Glomerular endothelial cell (primary cell): ENCODE data around the gene AP1G1. TPM values are rescaled to one million over a fixed set of nuclear protein-coding genes. Genes with fewer than 3 reads are reported as not detected.
"Not testable (repeated sequence)": the region's sequence is repeated elsewhere in the genome, so short reads cannot be mapped to it uniquely, and the experiment has no call there.

ENCODE experiments used
- DNase-seq: peaks from one replicate; pipeline ENCODE4 v3.0.0-alpha.2; 2011; ENCODE audit warnings: low read depth, low spot score; ENCODE audit errors: extremely low read depth
- total RNA-seq: library from RNA; depleted of rRNA; stranded (reverse); fragments of >200 nt; gene quantifications from 2 replicates; pipeline ENCODE4 v1.2.3, GENCODE V29; 2015

AP1G1 gene
- total RNA-seq, 1 donor from 2014 or later: 75.7 TPM

DNA sequence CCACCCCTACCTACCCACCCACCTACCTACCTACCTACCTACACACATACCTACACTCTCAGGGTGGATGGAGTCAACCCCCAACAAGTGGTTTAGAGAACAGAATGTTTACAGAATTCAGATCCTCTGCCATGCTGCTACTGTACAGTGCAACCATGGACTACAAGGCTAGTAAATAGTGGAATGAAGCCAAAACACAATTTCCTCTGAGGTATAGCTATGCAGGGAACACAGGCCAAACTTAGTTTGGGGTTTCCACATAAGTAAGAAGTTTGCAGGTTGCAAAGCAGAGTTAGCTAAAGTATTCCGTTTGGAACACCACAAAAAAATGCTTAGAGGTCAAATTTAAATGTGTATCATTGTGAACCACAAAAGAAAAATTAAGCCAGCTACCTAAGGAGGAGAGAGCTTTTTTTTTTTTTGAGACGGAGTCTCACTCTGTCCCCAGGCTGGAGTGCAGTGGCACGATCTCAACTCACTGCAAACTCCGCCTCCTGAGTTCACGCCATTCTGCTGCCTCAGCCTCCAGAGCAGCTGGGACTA is 2.7 kb upstream of the AP1G1 start:
- DNase-seq: no peak

DNA sequence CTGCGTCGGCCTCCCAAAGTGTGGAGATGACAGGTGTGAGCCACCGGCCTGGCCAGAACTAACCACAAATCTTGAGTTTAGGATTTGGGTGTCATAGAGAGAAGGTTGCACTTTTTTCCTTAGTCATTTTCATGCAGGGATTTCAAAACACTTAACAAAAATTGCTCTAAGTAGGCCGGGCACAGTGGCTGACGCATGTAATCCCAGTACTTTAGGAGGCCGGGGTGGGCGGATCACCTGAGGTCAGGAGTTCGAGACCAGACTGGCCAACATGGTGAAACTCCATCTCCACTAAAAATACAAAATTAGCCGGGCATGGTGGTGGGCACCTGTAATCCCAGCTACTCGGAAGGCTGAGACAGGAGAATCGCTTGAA is 1.5 kb upstream of the AP1G1 start:
- not testable (repeated sequence) for DNase-seq

DNA sequence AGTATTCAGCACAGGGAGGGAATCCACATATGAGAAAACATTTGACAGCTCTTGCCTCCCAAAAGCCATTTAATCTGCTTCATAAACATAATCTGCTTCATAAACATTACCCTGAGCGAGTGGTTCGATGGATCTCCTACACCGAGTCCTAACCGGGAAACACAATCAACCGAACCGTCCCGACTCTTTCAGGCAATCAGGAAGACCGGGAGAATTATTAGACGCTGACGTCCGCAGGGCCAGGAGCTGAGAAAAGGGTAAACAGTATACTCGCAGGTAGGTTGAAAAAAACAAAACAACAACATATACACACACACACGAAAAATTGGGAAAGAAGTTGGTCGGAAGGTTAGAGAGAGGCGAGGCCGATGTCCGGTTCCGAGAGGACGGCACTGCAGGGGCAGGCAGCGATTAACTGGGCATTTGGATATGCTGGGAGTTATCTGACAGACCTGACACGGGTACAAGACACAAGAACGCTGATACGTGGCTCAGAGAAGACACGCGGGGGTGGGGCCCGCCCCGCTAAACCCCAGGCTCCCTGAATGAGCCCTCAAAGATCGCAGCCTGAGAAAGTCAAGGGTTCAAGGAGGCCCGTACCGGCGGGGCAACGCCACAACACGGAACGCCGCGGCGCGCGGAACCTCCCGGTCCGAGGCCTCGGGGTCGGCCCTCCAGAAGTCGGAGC is 585 bp downstream of the AP1G1 start:
- no peak for DNase-seq

DNA sequence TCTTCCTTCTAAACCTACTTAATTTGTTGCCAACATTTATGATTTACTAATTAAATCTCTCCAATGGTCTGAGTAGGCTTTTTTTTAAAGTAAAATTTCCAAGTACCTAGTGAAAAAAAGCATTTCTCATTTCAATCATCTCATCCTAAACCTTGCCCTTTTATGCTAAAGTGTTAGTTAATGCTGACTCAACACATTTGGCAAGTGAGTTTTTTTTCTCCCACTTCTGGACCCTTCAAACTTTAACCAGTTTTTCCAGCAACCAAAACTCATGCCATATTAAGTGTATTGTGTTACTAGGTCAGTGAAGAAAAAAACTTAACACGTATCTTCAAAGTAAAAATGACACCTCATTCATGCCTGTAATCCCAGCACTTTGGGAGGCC is 5.3 kb downstream of the AP1G1 start:
- DNase-seq: no peak

DNA sequence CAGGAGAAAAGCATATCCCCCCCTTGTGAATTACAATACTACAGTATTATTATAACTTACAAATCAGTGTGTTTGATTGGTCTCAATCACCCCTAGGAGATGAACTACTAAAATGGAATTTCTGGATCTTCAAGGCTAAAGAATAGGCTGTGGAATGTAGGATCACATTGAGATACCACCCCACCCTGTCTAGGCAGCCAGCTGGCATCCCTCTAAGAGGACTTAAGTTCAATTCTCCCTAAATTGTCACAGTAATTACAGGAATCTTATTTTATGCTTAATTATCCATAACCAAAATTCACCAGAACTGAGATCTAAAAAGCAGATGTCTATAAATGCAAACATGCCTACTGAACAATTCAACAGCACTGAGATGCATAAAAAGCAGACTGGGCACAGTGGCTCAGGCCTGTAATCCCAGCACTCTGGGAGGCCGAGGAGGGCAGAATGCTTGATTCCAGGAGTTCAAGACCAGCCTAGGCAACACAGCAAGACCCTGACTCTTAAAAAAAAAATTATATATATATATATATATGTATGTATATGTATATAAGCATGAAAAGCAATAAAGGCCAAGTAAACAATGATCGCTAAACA is 12.0 kb downstream of the AP1G1 start:
- no peak for DNase-seq

DNA sequence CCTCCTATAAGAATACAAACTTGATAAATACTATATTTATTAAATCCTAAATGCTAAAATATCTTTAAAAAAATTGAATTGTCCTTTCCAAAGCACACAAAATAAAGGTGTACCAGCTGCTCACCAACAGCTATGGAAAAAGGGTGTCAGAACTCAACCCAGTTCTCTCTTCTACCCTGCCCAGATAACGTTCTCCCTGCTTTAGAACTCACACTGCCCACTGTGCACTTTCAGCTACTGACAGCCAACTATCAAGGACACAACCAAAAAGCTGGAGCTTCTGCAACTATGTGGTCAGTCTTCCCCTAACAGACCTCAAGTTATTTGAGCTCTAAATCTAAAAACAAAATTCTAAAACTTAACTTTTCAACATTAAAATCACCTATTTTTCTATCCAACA is 13.7 kb downstream of the AP1G1 start:
- no peak for DNase-seq

DNA sequence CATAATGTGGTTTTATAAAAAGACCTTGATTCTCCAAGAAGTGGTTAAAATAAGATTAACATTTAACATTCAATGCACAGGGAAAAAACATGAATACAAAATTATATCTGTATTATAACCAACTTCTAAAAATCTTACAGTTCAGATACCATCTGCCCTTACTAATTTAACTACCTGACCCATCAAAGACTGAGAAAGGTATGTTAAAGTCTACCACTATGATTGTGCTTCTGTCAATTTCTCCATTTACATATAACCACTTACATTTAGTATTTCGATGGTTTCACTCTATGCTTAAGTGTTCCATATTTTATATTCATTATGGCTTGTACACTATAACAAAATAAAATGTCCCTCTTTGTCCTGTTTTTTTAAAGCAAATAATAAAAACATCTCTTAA is 14.6 kb downstream of the AP1G1 start:
- no peak for DNase-seq

DNA sequence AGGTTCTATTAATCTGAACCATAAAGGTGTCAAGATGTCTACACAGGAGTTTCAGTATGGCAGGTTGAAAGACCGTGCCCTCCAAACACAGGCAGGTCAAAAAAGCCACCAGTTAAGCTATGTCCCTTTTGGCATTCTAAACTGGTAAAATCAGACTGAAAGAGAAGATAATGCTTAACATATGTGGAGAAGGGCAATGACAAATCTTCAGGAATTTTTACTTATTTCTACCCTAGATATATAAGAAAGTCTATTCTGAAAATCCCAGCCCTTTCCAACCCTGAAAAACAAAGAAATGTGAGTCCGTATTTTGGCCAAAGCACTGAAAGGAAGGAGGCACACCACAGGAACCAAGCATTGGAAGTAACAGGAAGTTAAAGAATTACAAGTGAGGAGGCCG is 16.5 kb downstream of the AP1G1 start:
- DNase-seq: no peak

DNA sequence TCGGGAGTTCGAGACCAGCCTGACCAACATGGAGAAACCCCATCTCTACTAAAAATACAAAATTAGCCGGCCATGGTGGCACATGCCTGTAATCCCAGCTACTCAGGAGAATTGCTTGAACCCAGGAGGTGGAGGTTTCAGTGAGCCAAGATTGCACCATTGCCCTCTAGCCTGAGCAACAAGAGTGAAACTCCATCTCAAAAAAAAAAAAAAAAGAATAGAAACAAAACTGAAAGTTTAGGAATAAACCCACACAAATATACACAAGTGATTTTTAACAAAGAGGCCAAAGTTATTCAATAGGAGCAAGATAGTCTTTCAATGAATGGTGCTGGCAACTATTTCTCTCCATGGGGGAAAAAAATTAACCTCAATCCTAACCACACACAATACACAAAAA is 18.3 kb downstream of the AP1G1 start:
- not testable (repeated sequence) for DNase-seq

DNA sequence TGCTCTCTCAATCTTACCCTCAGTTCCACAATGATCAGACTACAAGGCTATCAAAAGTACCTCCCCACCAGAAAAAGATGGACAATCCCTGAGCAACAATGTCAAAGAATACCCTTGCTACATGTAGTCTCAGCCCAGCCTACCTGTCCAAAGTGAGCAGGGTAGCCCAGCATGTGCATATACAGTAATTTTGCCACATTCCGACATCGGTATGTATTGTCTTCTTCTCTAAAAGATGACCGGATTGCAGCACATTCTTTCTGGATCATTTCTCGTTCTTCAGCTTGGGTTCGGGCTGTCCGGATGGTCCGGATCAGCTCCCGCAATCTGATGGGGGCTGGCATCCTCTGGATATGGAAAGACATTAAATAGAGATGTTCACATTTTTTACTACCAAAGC is 19.5 kb downstream of the AP1G1 start:
- DNase-seq: no peak

DNA sequence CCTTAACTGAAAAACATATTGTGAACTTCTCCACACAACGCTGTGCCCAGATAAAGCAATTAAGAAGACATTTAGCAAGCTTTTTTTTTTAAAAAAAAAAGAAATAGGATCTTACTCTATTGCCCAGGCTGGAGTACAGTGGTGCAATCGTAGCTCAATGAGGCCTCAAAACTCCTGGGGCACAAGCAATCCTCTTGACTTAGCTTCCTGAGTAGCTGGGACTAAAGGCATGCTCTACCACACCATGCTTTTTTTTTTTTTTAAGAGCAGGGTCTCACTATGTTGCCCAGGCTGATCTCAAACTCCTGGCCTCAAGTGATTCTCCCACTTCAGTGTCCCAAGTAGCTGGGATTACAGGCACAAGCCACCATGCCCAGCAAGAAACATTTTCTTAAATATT is 20.1 kb downstream of the AP1G1 start:
- DNase-seq: no peak

DNA sequence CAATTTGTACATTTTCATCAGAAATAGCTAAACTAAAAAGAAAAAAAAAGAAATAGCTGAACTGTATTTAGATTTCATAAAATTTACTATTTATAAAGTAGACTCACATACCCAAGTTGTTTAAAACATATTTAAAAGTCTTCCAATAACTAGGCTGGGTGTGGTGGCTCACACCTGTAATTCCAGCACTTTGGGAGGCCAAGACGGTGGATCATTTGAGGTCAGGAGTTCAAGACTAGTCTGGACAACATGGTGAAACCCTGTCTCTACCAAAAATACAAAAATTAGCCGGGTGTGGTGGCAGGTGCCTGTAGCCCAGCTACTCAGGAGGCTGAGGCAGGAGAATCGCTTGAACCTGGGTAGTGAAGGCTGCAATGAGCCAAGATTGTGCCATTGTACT is 23.5 kb downstream of the AP1G1 start:
- not testable (repeated sequence) for DNase-seq

DNA sequence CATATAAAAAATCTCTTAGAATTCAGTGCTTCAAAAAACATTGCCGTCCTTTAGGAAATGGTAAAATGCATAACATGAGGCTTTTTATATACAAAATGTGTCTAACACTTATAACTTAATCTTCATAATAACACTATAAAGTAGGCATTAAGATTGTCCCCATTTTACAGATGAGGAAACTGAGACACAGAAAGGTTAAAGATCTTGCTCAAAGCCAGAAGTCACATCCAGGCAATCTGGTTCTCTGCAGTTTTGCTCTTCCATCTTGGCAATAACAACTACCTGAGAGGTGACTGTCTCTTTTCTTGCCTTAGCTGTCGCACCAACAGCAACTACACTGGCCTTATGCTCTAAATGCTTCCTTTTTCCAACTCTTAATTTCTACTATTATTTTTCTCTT is 24.5 kb downstream of the AP1G1 start:
- DNase-seq: no peak

DNA sequence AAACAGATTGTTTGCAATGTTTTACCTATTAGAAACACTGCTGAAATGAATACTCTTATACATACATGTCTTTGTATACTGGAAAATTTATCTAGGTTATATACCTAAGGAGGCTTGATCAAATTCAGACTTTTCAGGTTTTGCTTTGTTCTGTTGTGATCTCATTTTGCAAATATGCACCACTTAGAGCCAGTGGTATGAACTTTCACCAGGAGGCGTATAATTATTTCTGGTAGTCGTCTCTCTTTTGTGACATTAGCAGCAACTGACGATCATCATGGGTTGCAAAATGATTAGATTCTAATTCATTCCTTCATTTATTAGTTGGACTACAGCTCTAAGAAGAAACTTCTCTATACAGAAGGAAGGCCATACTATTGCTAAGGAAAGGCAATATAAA is 26.9 kb downstream of the AP1G1 start:
- DNase-seq: no peak

DNA sequence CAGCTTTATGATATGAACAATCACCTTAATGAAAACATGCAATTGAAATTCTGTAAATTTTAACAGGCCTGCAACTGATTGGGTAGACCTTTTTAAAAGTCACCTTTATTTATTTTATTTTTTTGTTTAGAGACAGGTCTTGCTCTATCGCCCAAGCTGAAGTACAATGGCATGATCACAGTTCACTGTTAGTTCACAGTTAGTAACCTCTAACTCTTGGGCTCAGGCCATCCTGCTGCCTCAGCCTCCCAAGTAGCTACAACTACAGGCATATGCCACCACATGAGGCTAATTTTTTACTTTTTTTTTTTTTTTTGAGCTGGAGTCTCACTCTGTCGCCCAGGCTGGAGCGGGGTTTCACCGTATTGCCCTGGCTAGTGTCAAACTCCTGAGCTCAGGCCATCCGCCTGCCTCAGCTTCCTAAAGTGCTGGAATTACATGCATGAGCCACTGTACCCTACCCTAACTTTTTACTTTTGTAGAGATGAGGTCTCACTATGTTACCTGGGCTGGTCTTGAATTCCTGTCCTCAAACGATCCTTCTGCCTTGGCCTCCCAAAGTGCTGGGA is 28.0 kb downstream of the AP1G1 start:
- no peak for DNase-seq

DNA sequence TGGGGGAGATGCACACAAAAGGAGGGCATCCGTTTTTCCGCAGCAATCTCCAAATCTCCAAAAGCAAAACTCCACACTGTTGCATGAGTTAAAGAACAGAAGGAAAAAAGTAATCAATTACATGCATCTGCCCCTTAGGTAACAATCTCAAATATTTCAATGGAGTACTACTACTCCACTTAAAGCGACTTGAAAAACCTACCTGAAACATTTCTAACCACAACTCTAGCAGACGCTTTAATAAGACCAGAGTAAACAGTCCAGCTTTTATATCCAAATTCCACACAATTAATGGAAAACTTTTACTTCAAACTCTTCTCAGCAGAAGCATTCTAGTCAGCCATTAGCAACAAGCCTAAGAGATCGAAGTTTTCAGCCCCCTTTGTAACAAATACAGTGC is 29.9 kb downstream of the AP1G1 start:
- no peak for DNase-seq

DNA sequence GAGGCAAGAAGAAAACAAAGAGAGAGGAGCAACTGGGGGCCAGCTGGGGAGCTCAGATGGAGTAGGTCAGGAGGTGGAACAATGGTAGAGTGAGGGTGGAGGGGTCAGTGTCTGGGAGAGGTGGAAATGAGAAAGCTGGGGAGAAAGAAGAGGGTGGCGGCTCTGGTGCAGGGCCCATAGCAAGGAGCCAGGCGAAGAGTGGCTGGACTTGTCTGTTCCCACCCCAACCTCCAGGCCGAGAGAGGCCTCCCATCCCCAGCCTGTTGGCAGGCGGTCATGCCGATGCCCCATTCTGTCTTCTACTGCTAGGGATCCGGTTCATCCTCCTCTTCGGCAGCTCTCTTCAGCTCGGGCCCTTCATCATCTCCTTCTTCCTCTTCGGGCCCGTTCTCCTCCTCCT is 31.3 kb downstream of the AP1G1 start:
- no peak for DNase-seq

DNA sequence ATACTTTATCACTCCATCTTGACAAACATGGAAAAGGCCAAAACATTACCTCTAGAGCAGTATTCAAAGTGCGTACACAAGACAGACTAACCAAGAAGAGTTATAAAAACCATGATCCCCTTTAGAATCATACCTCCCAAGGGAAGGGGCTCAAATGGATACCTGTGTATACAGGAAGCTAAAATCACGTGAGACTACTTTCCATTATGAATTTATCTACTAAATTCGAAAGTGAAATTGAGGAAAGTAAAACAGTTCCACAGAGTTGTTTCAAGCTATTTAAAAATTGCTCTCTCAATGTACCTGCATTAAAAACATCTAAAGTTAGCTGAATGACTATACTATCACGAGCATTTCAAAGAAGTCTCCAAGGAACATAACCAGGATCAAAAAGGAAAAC is 32.7 kb downstream of the AP1G1 start:
- DNase-seq: no peak

DNA sequence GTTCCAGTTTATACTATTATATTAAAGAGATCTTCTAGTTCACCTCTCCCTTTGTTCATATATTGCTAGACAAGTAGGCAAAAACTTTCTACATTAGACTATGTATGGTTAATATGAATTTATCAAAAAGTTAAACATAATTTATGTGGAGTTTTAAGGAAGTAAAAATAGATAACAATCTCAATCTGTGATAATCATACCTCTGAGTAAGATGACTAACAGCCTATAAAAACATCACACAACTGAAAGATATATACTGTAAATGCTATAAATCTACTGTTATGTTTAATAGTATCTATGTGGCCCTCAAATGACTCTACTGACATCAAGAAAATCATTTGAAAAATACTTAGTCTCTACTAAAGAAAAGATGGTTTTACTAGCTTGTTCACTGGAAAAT is 37.1 kb downstream of the AP1G1 start:
- no peak for DNase-seq

DNA sequence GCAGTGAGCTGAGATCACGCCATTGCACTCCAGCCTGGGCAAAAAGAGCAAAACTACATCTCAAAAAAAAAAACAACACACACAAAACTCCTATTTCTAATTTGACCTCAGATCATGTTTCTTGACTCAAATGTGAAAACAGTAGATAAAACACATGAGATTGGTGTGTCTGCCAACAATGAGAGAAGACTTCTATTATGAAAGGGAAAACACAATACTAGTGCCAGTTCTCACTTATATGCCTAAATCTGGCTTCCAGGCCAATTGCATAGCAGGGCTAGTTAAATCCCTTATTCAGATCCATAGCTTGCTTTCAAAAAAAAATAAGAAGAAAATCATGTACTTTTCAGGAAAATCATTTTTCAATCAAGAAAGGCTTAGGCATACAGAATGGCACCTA is 39.4 kb downstream of the AP1G1 start:
- no peak for DNase-seq

DNA sequence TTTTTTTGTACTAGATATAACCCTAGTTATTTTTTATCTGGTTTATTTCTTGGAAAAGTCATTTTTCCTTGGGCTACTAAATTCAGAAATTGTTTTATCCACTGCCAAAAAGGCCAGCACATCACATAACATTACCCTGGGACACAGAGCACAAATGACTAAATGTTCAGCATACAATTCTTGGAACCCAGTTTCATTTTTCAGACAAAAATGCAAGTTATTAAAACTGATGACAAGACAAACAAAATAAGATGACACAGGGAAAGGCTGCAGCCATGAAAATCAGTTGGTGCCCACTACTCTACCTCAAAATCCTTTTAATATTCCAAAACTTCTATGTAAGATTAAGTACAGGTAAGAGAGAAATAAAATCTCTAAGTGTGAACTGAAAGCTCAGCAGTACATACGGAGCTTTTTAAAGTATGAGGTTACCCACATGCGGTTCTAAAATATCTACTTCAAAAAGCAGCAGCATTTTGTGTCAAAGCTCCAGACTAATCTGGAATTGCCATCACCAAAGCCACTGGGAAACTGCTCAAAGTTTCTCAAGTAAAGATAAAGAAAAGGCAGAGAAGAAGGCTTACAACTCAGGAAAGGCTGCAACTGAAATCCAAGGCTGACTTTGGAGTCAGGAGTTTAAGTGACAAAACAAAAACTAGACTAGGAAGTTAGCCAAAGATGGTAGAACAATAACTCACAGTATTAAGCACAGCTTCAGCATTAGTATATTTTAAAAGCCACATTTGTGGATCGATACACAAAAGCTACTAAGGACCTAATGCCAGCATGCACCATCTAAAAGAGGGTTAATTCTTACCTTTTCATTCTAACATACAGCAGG is 41.4 kb downstream of the AP1G1 start:
- DNase-seq: no peak

DNA sequence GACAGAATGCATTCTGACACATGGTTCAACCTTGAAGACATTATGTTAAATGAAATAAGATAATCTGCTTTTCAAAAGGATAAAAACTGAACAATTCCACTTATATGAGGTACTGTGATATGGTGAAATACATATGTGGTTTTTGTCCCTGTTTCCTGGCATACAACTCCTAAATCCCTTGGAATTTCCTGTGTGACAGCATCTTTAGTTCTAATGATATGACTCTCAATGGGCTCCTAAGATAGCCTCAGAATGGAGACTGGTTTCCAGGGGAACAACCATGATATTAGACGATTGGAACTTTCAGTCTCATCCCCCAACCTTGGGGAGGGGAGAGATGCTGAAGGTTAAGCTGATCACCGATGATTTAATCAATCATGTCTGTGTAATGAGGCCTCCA is 46.4 kb downstream of the AP1G1 start:
- DNase-seq: no peak
